SIG-M5 (cell line): ENCODE measurements around the gene METTL15.
"Not testable (repeated sequence)": the region's sequence is repeated elsewhere in the genome, so short reads cannot be mapped to it uniquely, and the experiment has no call there.

Experiments
- DNase-seq: peaks from one replicate; lab custom pipeline; 2025; lab: John Stamatoyannopoulos, UW

METTL15 gene

DNA sequence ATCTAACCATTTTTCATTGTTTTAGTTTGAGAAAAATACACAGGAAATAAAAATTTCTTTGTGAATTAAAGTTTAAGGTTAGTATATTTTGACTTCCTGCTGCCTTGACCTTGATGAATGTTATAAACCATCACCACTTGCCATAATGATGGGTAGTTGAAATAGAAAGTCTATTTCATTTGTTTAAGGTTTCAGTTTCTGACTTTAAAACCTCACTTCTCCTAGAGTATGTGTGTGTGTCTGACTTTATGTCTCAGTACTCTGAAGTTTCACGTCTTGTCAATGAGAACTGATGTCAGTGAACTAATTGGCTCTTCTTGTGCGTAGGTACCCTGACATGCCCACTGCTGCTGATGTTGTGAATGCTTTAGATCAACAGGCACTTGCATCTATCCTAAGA, 188.2 kb downstream of the METTL15 start:
- no peak for DNase-seq

DNA sequence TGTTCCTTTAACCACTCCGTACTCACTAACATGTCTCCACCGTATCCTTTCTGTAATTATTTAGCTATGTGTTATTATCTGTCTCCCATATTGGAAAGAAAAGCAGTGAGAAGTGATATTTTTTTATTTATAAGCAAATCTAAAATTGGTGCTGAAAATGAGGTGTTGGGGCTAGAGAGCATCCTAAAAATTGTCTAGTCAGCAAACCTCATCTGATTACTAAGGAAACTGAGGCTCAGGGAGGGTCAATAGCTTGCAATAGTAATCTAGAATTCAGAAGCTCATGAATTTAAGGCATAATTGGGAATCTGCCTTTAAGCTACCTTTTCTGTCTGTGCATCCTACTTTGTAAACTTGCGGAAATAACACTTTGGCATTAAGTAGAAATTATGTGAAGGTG, 190.0 kb downstream of the METTL15 start:
- no peak for DNase-seq

DNA sequence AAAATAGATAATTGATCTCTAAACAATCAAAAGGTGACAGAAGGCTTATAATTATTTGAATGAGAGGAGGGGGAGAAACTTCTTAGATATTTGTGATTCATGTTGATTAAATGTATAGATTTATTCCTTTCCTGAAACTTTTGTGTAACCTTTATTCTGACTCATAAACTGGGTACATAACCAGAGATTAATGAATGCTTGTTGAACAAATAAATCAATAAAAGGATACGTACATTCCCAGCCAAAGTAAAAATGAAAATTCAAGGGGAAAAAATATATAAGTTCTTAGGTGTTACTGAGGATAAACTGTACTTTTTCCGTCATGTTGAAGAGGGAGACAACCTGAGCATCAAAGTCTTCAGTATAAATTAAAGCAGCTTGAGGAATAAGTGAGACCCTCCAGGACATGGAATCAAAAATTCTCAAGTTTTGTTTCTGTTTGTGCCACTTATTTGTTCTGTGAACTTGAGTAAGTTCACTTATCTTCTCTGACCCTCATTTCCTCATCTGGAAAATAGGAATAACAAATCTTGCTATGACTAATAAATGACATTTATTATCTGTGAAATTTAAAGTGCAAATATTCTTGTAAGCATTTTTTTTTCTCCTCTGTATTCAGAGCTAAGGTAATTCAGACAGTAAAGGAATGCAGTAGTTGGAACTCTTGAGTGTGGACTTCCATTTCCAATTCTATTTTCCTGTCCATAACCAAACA, 195.4 kb downstream of the METTL15 start:
- DNase-seq: no peak

DNA sequence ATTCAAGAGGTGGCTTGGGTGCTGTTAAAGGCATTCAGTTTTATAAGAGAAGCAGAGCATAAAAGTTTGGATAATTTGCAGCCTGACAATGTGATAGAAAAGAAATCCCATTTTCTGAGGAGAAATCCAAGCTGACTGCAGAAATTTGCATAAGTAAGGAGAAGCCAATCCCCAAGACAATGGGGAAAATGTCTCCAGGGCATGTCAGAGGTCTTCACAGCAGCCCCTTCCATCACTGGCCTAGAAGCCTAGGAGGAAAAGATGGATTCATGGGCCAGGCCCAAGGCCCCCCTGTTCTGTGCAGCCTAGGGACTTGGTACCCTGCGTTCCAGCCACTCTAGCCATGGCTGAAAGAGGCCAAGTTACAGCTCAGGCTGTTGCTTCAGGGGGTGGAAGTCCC, 207.3 kb downstream of the METTL15 start:
- DNase-seq: no peak

DNA sequence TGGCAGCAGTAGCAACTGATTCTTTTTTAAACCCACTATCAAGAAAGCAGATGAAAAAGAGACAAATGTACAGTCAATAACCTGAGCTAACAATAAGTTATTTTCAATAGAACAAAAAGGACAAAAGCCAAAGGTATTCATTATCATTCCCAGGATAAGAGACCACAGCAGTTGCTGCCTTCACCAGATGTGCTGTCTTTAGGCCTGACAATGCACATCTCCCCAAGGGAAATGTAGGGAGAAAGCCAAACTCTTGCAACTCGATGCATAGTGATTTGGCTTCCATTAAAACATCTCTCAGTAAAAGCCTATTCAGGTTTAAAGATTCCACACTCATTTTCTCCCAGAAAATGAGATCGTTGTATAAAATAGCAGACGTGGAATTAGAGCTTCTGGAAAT, 210.7 kb downstream of the METTL15 start:
- DNase-seq: no peak

DNA sequence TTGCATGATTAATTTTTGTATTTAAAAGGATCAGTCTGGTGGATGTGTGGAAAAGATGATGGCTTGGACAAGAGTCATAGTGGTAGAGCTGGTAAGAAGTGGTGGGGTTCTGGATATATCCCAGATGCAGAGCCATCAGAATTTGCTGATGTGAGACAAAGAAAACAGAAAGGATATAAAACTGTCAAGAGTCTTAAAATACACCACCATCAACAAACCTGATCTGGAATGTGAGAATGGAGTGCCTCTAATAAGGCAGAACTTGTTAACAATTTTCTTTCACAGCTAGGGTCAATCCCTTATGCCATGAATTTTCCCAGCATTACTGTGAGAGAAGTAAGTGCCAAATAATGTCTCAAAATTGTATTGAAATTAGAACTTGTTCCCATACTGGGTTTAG, 215.4 kb downstream of the METTL15 start:
- no peak for DNase-seq

DNA sequence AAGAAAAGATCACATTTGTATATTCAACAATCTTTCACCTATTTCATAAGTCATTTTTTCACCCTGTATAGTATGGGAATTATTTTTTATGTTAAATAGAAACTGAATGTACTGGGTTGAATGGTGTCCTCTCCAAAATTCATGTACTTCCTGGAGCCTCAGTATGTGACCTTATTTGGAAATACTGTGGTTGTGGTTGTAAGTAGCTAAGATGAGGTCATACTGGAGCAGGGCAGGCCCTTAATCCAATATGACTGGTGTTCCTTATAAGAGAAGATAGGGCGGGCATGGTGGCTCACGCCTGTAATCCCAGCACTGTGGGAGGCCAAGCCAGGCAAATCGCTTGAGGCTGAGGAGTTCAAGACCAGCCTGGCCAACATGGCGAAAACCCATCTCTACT, 224.2 kb downstream of the METTL15 start:
- not testable (repeated sequence) for DNase-seq

DNA sequence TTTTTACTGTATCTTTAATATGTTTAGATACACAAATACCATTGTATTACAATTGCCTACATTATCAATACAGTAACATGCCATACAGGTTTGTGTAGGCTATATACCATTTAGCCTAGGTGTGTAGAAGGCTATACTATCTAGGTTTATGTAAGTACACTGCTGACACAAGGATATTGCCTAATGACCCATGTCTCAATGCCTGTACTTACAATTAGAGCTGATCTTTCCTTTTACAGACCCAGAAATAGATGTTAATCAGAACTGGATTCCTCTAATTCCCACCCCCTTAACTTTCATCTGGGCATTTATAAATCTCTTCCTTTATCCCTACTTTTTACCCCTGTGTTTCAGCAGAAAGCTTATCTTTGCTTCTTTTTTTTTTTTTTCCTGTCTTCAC, 229.5 kb downstream of the METTL15 start:
- no peak for DNase-seq

DNA sequence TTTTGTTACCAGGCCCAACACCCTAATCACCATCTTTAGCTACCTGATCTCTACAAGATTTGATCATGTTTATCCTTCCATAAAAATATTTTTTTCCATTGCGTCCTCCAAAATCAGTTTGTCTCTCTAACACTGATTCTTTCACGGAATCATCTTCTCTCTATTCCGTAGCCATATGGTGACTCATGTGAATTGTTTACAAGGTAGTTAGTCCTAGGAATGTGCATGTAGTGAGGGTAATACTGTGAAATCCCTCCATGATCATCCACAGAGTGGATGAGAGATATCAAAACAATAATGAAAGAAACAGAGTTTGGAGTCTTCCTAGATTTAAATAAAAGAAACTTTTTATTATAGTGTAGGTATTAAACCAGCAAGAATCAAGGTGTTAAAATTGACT, 230.2 kb downstream of the METTL15 start:
- no peak for DNase-seq

DNA sequence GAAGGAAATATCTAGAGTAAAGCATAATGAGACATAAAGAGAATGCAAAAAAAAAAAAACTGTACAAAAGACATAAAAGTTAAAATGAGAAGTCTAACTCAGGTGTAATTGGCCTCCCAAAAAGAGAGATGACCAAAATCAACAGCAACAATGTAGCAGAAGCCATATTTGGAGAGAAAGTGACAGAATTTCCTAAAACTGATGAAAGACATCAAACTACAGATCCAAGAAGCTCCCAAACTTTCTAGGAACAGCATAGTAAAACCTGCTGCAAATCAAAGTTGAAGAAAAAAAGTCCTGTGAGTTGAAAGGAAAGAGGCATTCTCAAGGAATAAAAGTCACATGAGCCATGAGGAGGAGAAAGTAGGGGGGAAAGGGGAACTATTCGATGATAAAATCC, 231.3 kb downstream of the METTL15 start:
- no peak for DNase-seq

DNA sequence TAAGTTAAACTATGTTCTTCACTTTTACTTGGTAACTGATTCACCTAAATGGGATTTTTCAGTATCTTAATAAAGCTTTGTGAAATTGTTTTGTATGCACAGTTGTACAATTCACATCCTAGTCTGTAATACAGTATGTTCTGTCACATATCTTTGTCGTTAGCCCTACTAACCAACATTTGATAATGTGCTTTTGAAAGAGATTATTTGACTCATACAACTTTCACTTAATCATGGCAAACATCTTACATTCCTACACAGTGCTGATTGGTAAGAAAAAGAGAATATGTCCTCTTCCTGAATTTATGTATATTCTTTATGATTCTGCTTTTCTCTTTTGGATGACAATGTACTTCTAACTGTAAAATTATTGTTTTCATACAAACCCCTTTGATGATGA, 234.5 kb downstream of the METTL15 start:
- no peak for DNase-seq

DNA sequence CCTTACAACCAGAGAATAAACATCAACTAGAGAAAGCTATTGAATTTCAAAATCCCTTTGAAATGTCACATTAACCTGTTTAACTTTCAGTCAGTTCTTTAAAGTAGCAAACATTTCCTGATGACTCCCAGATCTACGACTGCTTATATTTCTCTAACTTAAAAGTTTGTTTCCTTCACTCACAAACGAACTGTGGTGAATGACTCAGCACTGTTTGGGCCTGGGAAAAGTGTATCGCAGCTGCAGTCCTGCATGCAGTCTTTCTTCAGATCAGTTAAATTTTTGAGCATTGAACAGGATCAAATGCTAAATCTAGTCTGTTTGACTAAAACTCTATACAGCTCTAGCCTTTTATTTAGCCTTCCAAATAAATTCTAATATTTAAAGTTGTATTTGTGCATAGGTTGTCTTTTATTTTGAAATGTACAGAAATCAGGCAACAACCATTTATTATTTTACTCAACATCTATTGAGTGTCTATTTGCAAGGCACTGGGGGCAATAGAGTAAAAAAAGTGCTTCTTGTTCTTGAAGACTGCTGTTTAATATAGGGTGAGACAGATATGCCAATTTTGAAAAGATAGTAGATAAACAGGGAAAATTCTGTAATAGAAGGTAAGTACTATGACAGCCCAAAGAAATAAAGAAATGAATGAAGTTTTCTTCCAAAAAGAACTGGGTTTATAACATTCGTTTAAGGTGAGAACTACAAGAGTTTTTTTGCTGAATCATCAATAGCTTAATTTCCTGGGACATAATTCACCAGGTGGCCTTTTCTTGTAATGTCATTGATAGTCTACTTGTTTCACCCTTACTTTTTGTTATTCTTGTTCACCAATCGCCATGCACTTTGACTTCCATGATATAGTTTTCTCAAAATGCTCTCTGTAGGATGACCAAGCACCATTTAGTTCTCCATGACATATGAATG, 235.4 kb downstream of the METTL15 start:
- no peak for DNase-seq

DNA sequence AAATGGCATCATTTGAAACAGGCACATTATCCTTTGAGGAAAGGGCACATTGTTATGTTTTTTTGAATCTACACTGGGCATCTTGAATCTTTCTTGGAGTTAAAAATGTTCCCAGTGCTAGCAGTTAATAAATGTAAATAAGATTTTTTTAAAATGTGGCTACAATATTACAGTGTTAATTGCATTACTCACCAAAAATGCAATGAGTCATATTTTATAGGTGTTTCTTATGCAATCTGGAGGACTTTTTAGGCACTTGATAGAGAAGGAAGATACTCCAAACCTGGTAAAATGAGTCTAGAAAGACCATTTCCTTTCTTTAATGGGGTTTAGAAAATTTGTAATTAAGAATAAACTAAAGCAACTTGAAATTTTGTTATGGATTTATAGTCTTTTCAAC, 238.0 kb downstream of the METTL15 start:
- no peak for DNase-seq

DNA sequence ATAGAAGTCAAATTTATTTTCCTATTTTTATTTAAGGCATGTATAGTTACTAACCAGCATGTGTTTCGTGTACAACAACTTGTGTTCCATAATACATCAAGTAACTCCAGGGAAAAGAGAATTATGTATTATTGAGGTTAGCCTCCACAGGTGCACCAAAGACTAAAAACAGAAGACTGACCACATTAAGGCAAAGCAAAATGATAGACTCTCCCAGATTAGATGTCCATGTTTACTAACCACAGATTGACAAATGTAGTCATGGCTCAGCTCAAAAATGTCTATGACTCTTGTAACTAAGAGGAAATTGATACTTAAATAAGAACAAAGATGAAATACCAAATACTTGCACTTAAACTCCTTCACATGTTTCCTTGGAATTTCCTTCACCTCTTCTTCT, 238.5 kb downstream of the METTL15 start:
- no peak for DNase-seq

DNA sequence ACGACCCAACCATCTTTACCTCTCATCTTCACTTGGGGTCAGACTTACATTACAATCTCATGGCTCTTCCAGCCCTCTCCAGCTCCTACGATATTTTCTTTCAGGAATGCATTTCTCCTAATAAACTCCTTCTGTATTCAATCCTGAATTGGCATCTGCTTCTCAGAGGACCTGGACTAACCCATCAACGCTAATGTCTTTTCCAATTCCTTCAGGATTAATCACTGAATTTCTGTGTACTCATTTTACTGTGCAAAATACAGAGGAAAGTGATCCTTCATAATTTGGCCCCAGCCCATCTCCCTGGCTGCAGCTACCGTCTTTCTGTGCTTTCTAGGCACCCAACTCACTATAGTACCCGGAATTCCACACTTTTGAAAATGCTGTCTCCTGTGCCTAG, 239.2 kb downstream of the METTL15 start:
- DNase-seq: no peak

DNA sequence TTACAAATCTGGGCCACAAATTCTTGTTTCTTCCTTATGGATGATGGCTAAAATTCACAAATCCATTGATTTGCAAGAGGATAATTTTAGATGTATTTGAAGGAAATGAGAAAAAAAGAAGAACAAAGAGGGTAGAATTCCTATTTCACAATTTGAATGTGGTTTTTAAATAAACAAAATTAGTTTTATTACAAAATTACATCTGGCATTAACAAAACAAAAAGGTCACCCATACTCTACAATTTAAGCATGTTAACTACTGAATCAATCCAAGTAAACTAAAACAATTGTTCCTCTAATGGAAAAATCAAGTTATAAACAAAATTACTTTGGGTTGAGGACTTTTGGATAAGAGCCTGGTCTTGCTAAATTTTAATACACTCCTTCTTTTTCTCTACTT, 242.0 kb downstream of the METTL15 start:
- no peak for DNase-seq

DNA sequence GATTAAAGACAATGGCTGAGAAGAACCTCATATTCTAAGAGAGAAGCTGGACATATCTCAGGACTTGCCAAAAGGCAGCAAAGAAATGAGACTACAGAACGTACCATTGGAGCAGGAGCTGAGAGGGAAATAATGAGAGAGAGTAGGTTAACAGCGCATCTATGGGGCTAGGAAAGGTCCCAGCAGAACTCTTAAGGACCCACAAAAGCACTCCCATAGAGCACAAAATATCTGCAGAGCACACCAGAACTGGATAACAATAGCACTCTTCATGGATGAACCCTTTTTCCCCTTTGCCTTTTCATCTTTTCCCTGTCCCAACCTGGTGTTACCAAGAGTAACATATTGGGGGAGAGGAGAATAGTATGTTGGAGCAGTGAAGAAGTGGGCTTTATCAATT, 245.8 kb downstream of the METTL15 start:
- no peak for DNase-seq

DNA sequence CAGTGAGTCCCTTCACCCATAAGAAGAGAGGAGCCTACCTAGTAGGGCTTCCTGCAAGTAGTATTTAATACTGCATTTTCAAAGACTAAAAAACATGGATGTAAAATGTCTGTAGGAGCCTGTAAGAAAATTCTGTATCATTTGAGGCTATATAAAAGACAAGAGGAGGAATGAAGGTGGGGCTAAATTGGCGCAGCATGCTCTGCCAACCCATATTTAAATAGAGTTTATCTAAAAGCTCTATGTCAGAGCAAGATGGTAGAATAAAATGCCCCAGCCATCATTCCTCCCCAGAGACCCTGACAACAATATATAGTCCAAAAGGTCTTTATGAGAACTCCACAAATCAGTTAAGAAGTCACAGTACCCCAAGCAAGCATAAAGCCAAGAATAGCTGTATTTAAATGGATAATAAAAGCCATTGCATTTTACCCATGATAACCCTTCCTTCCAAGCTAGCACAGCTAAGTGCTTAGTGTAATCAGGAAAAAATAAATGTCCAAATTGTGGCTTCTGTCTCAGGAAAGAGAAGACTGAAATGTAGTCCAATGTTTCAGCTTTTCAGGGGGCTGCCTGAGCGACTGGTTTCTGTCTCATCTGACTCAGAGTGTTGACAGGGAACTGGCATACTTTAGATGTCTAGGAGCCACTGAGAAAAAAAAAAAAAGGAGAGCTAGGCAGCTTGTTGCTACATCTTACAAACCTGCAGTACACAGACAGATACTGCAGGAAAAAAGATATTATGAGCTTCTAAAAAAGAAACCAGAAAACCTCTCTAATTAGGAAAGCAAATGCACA, 258.6 kb downstream of the METTL15 start:
- no peak for DNase-seq

DNA sequence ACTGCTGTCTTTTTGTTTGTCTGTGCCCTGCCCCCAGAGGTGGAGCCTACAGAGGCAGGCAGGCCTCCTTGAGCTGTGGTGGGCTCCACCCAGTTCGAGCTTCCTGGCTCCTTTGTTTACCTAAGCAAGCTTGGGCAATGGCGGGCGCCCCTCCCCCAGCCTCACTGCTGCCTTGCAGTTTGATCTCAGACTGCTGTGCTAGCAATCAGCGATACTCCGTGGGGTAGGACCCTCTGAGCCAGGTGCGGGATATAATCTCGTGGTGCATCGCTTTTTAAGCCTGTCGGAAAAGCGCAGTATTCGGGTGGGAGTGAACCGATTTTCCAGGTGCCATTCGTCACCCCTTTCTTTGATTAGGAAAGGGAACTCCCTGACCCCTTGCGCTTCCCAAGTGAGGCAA, 269.9 kb downstream of the METTL15 start:
- not testable (repeated sequence) for DNase-seq
